Mammary epithelial cell (primary cell): ENCODE data around the gene DSCAML1.
"Not testable (repeated sequence)": the region's sequence is repeated elsewhere in the genome, so short reads cannot be mapped to it uniquely, and the experiment has no call there.

Experiments used
- CTCF ChIP-seq, 2 donors: IDR thresholded peaks in 1 of 2; conservative IDR thresholded peaks in 1 of 2; 2 replicates each; pipeline ENCODE4 v1.5.1; 2011 to 2012; ENCODE audit warnings: inconsistent platforms in 2 of 2, low read length in 2 of 2, mild to moderate bottlenecking in 2 of 2, control low read depth in 1 of 2, low read depth in 1 of 2; ENCODE audit not compliant: insufficient read depth in 1 of 2; ENCODE audit errors: extremely low read depth in 1 of 2
- EZH2 ChIP-seq: IDR thresholded peaks from 2 replicates; pipeline ENCODE4 v1.6.1; 2012; ENCODE audit warnings: low read length, inconsistent platforms, borderline replicate concordance

GRCh38 chr11:117763465-117763864 is 33.6 kb downstream of the DSCAML1 start:
- TF ChIP-seq CTCF (conservative IDR thresholded peaks at IDR 0.05 in 1 of 2, IDR thresholded peaks at IDR 0.05 in 1 of 2; ENCODE audit: extremely low read depth in 1 of 2, insufficient read depth in 1 of 2, low read depth in 1 of 2, low read length in 2 of 2); EZH2: not testable (repeated sequence)
